ENCODE results near the gene ARHGEF10L. TPM values are rescaled to one million over a fixed set of nuclear protein-coding genes. Genes with fewer than 3 reads are reported as not detected.

Gene ARHGEF10L
- total RNA-seq, 1 donor from 2014 or later, result 3.1 TPM

- Mint-ChIP-seq H3K36me3 (ENCODE audit: low read depth, unreplicated experiment) (no peaks in the 10 kb centered on the region), H3K4me1 (ENCODE audit: unreplicated experiment) (peaks cover 3% of the 10 kb centered on the region), H3K9me3 (ENCODE audit: unreplicated experiment) (no peaks in the 10 kb centered on the region), H3K4me3 (ENCODE audit: unreplicated experiment) (no peak overlapping the region), H3K27ac (ENCODE audit: unreplicated experiment) (no peak overlapping the region), H3K27me3 (ENCODE audit: unreplicated experiment) (peaks cover 7% of the 10 kb centered on the region)
- DNase-seq (ENCODE audit: low spot score), result no peak
- TF ChIP-seq, protein P1, sequence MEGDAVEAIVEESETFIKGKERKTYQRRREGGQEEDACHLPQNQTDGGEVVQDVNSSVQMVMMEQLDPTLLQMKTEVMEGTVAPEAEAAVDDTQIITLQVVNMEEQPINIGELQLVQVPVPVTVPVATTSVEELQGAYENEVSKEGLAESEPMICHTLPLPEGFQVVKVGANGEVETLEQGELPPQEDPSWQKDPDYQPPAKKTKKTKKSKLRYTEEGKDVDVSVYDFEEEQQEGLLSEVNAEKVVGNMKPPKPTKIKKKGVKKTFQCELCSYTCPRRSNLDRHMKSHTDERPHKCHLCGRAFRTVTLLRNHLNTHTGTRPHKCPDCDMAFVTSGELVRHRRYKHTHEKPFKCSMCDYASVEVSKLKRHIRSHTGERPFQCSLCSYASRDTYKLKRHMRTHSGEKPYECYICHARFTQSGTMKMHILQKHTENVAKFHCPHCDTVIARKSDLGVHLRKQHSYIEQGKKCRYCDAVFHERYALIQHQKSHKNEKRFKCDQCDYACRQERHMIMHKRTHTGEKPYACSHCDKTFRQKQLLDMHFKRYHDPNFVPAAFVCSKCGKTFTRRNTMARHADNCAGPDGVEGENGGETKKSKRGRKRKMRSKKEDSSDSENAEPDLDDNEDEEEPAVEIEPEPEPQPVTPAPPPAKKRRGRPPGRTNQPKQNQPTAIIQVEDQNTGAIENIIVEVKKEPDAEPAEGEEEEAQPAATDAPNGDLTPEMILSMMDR (IDR thresholded peaks at IDR 0.05; ENCODE audit: unreplicated experiment), result no peak
Measured at GRCh38 chr1:17559615-17560419, 20.3 kb downstream of the ARHGEF10L start.

GRCh38 chr1:17561247-17561548 is 21.7 kb downstream of the ARHGEF10L start:
- no peak overlapping the region for H3K4me3 Mint-ChIP-seq (ENCODE audit: unreplicated experiment)
- TF ChIP-seq, protein P1 (IDR thresholded peaks at IDR 0.05; ENCODE audit: unreplicated experiment), result no peak
- H3K36me3 Mint-ChIP-seq (ENCODE audit: low read depth, unreplicated experiment), result no peaks in the 10 kb centered on the region
- H3K4me1 Mint-ChIP-seq (ENCODE audit: unreplicated experiment), result no peaks in the 10 kb centered on the region
- no peak overlapping the region for H3K27ac Mint-ChIP-seq (ENCODE audit: unreplicated experiment)
- DNase-seq (ENCODE audit: low spot score), result no peak
- peaks cover 7% of the 10 kb centered on the region for H3K27me3 Mint-ChIP-seq (ENCODE audit: unreplicated experiment)
- no peaks in the 10 kb centered on the region for H3K9me3 Mint-ChIP-seq (ENCODE audit: unreplicated experiment)

DNA sequence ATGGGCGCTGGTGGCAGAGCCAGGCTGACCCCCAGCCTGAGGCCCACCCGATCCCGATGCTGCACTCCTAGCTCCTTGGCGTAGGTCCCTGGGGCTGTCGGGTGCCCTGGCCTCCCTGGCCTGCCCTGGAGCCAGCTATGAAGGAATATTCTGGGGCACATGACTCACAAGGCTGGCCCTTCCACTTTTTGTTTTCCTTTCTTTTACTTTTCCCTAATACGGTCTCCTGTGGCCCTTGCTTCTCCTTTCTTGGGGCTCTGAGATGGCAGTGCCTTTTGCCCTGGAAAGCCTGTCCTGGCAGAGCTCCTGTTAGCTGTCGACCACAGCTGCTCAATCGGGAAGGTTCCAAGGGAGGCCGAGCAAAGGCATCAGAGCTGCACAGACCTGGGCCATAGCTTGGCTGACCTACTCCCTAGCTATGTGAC is 22.1 kb downstream of the ARHGEF10L start:
- no peak for DNase-seq (ENCODE audit: low spot score)
- Mint-ChIP-seq H3K4me1 (ENCODE audit: unreplicated experiment) (no peaks in the 10 kb centered on the region), H3K27me3 (ENCODE audit: unreplicated experiment) (peaks cover 7% of the 10 kb centered on the region), H3K4me3 (ENCODE audit: unreplicated experiment) (no peak overlapping the region), H3K36me3 (ENCODE audit: low read depth, unreplicated experiment) (no peaks in the 10 kb centered on the region), H3K9me3 (ENCODE audit: unreplicated experiment) (no peaks in the 10 kb centered on the region), H3K27ac (ENCODE audit: unreplicated experiment) (no peak overlapping the region)
- TF ChIP-seq, protein P1 (IDR thresholded peaks at IDR 0.05; ENCODE audit: unreplicated experiment), result no peak

DNA sequence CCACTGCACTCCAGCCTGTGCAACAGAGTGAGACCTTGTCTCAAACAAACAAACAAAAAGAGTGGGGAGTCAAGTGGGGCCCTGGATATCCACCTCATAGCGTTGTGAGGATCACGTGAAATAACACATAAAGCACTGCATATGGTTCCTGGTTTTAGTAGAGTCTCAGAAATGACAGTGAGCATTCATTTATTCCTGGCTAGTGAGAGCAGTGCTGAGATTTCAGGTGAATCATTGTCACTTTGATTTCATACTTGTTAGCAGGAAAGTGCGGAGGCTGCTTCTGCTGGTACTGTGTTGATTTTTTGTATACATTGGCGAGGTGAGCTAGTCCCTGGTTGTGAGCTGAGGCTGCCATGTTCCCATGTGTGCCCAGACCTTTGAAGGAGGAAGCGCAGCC is 22.9 kb downstream of the ARHGEF10L start:
- Mint-ChIP-seq H3K36me3 (ENCODE audit: low read depth, unreplicated experiment) (no peaks in the 10 kb centered on the region), H3K9me3 (ENCODE audit: unreplicated experiment) (no peaks in the 10 kb centered on the region), H3K4me3 (ENCODE audit: unreplicated experiment) (no peak overlapping the region), H3K27me3 (ENCODE audit: unreplicated experiment) (peaks cover 7% of the 10 kb centered on the region), H3K4me1 (ENCODE audit: unreplicated experiment) (no peaks in the 10 kb centered on the region), H3K27ac (ENCODE audit: unreplicated experiment) (no peak overlapping the region)
- no peak for DNase-seq (ENCODE audit: low spot score)
- TF ChIP-seq, protein P1 (IDR thresholded peaks at IDR 0.05; ENCODE audit: unreplicated experiment), result no peak

- TF ChIP-seq, protein P1 (IDR thresholded peaks at IDR 0.05; ENCODE audit: unreplicated experiment), result no peak
- Mint-ChIP-seq H3K27me3 (ENCODE audit: unreplicated experiment) (peaks cover 9% of the 10 kb centered on the region), H3K27ac (ENCODE audit: unreplicated experiment) (no peak overlapping the region), H3K4me1 (ENCODE audit: unreplicated experiment) (no peaks in the 10 kb centered on the region), H3K4me3 (ENCODE audit: unreplicated experiment) (no peak overlapping the region), H3K36me3 (ENCODE audit: low read depth, unreplicated experiment) (no peaks in the 10 kb centered on the region), H3K9me3 (ENCODE audit: unreplicated experiment) (no peaks in the 10 kb centered on the region)
- no peak for DNase-seq (ENCODE audit: low spot score)
Measured at GRCh38 chr1:17563494-17564281, 24.2 kb downstream of the ARHGEF10L start.
